HEK293 (cell line): ENCODE data around the gene FYCO1.

ENCODE experiments used
- CTCF ChIP-seq: fragments of 450-650 bp; formaldehyde crosslinking; IDR thresholded peaks from 2 replicates; pipeline ENCODE4 v1.5.1; 2016; ENCODE audit warnings: missing biosample characterization, missing genetic modification characterization
- SP2 ChIP-seq: fragments of 450-650 bp; formaldehyde crosslinking; IDR thresholded peaks from 2 replicates; pipeline ENCODE4 v1.5.1; 2016; ENCODE audit warnings: missing biosample characterization, missing genetic modification characterization
- ZBTB1 ChIP-seq: fragments of 450-650 bp; formaldehyde crosslinking; IDR thresholded peaks from 2 replicates; pipeline ENCODE4 v1.5.1; 2016; ENCODE audit warnings: missing biosample characterization, missing genetic modification characterization
- ZNF121 ChIP-seq: fragments of 450-650 bp; formaldehyde crosslinking; IDR thresholded peaks from 2 replicates; pipeline ENCODE4 v1.5.1; 2016; ENCODE audit warnings: missing biosample characterization, missing genetic modification characterization
- ZNF16 ChIP-seq: fragments of 450-650 bp; formaldehyde crosslinking; IDR thresholded peaks from 2 replicates; pipeline ENCODE4 v1.5.1; 2016; ENCODE audit warnings: low read depth, missing biosample characterization, missing genetic modification characterization
- ZNF274 ChIP-seq, 2 experiments: fragments of 200-500 bp in 1 of 2; fragments of 450-650 bp in 1 of 2; sonication (Bioruptor generic) in 1 of 2; formaldehyde crosslinking in 1 of 2; IDR thresholded peaks; 2 replicates each; pipeline versions ENCODE4 v1.5.1 to v1.6.1; 2014 to 2016; ENCODE audit warnings: borderline replicate concordance in 1 of 2, inconsistent platforms in 1 of 2, low read length in 1 of 2, missing biosample characterization in 1 of 2, missing genetic modification characterization in 1 of 2
- TF ChIP-seq, protein P1 (sequence below): fragments of 450-650 bp; formaldehyde crosslinking; IDR thresholded peaks from 2 replicates; pipeline ENCODE4 v1.5.1; 2016; ENCODE audit warnings: missing biosample characterization, missing genetic modification characterization

DNA sequence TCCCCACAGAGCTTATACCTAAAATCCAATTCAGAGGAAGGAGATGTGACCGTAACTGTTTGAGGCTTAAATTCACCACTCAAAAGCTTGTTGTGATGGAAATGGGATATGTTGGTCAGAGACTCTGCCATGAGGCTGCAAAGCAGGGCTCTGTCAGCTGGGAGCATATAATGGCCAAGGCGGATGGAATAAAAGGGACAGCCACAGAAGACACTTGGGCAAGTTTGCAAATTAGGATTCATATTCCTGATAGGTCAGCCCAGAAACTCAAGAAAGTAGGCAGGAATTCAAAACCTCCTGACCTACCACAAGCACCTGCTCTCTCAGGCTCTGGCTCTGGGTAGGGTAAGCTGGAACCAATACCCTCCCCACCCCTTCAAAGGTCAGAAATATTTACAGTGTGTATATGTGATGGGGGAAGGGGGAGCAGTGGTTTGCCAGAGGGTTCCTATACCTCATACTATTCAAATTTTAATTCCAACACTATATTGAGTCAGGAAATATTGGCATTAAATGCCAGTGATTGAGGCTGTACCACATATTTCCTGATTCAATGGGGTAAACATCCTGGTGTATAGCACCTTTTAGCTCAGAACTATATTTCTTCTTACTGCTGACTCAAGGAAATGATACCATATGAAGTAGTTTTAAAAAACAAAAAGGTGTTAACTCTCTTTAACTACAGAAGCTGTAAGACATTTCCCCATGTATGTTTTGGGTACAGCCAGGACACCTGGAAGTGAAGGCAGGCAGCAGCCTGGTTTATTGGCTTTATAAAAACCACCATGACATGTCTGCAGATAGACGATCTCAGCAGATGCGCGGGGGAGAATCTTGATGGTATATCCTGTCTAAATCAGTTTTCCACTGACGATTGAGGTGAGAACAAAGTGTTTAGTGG, 19.2 kb downstream of the FYCO1 start:
- TF ChIP-seq CTCF (tag by site-specific recombination) (no peak), SP2 (no peak), ZNF274 (IDR thresholded peaks at IDR 0.05; ENCODE audit: low read length) (no peak), ZNF274 (tag by site-specific recombination; IDR thresholded peaks at IDR 0.05; ENCODE audit: borderline replicate concordance) (no peak), ZNF121 (tag by site-specific recombination) (no peak), ZNF16 (tag by site-specific recombination) (no peak), ZBTB1 (tag by site-specific recombination) (no peak)
- TF ChIP-seq, protein P1, sequence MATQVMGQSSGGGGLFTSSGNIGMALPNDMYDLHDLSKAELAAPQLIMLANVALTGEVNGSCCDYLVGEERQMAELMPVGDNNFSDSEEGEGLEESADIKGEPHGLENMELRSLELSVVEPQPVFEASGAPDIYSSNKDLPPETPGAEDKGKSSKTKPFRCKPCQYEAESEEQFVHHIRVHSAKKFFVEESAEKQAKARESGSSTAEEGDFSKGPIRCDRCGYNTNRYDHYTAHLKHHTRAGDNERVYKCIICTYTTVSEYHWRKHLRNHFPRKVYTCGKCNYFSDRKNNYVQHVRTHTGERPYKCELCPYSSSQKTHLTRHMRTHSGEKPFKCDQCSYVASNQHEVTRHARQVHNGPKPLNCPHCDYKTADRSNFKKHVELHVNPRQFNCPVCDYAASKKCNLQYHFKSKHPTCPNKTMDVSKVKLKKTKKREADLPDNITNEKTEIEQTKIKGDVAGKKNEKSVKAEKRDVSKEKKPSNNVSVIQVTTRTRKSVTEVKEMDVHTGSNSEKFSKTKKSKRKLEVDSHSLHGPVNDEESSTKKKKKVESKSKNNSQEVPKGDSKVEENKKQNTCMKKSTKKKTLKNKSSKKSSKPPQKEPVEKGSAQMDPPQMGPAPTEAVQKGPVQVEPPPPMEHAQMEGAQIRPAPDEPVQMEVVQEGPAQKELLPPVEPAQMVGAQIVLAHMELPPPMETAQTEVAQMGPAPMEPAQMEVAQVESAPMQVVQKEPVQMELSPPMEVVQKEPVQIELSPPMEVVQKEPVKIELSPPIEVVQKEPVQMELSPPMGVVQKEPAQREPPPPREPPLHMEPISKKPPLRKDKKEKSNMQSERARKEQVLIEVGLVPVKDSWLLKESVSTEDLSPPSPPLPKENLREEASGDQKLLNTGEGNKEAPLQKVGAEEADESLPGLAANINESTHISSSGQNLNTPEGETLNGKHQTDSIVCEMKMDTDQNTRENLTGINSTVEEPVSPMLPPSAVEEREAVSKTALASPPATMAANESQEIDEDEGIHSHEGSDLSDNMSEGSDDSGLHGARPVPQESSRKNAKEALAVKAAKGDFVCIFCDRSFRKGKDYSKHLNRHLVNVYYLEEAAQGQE (tag by site-specific recombination) = no peak
